C4-2B (cell line): ENCODE results near the gene LVRN.

Source experiments
- CTCF ChIP-seq: fragments of 450-650 bp; conservative IDR thresholded peaks from 2 replicates; pipeline ENCODE4 v1.5.1; 2017; ENCODE audit warnings: mild to moderate bottlenecking
- ZFX ChIP-seq: fragments of 450-650 bp; IDR thresholded peaks from 2 replicates; pipeline ENCODE4 v1.6.1; 2017

DNA sequence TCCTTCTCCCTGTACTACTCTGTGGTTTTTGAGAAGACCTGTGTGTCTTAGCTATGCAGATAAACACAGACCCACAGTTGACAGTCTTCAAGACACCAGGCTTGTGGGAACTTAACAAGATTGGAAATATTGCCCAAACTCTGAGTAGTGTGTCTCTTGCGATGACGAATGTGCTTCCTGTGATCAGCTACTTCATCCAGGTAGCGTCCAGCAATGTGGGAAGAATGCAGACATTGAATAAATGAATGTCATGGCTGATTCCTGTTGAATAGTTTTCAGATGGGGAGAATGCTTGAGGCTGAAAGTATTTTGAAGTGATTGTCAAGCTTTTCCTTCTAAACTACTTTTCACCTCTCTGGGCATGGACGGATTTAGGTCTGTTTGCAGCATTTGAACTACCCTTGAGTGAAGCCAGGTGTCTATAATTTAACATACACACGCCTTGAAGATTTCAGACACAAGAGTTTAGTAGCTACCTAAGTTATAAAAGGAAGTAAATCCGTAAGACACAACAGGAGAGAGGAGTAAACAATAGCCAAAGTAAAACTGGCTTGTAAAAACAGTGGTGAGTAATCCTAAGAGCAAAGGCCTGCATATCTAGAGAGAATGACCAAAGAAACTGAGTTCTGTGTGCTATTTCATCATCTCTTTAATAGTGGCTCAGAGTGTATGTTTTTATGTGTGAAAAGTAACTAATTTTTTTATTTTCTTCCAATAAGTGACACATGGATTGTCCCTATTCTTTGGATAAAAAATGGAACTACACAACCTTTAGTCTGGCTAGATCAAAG is 40.0 kb downstream of the LVRN start:
- no peak for TF ChIP-seq CTCF
- TF ChIP-seq ZFX: no peak
